ENCODE measurements around the gene CACNB2. TPM values are rescaled to one million over a fixed set of nuclear protein-coding genes. Genes with fewer than 3 reads are reported as not detected.

CACNB2 gene
- total RNA-seq, 1 donor from 2014 or later: 3.5 TPM

DNA sequence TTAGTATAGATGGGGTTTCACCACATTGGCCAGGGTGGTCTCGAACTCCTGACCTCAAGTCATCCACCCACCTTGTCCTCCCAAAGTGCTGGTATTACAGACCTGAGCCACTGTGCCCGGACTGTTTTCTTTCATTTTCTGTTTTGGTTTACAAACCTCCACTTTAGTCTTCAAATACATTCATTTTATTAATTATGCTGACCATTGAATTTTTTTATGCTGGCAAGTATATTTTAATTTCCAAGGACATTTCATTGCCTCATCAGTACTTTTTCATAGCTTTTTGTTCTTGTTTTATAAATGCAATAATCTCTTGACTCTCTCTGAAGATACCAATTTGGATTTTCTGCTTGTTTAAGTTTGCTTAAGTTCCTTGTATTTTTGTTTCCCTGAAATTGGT, 170.5 kb downstream of the CACNB2 start:
- Histone ChIP-seq H3K4me2 (no peak overlapping the region), H3K36me3 (no peaks in the 10 kb centered on the region), H3K4me3 (no peak overlapping the region), H3F3A (ENCODE audit: low read depth) (no peaks in the 10 kb centered on the region), H3K79me2 (ENCODE audit: low read depth) (no peaks in the 10 kb centered on the region), H3K9me3 (ENCODE audit: low read depth) (no peaks in the 10 kb centered on the region), H4K20me1 (ENCODE audit: low read depth) (no peaks in the 10 kb centered on the region), H3K27me3 (no peaks in the 10 kb centered on the region), H3K27ac (no peak overlapping the region), H3K9ac (no peak overlapping the region), H2AFZ (replicated peaks) (no peak overlapping the region), H3K4me1 (no peaks in the 10 kb centered on the region)
- TF ChIP-seq EZH2 (IDR thresholded peaks at IDR 0.05): no peak
- no peak for TF ChIP-seq EZH2phosphoT487 (IDR thresholded peaks at IDR 0.05)
- Mint-ChIP-seq H3K27me3 (ENCODE audit: insufficient read depth, low read depth) (peaks cover 4% of the 10 kb centered on the region), H3K4me3 (no peak overlapping the region), H3K9me3 (no peaks in the 10 kb centered on the region), H3K4me1 (peaks cover 4% of the 10 kb centered on the region), H3K27ac (no peak overlapping the region), H3K36me3 (no peaks in the 10 kb centered on the region)
- DNase-seq (ENCODE audit: low spot score): no peak

DNA sequence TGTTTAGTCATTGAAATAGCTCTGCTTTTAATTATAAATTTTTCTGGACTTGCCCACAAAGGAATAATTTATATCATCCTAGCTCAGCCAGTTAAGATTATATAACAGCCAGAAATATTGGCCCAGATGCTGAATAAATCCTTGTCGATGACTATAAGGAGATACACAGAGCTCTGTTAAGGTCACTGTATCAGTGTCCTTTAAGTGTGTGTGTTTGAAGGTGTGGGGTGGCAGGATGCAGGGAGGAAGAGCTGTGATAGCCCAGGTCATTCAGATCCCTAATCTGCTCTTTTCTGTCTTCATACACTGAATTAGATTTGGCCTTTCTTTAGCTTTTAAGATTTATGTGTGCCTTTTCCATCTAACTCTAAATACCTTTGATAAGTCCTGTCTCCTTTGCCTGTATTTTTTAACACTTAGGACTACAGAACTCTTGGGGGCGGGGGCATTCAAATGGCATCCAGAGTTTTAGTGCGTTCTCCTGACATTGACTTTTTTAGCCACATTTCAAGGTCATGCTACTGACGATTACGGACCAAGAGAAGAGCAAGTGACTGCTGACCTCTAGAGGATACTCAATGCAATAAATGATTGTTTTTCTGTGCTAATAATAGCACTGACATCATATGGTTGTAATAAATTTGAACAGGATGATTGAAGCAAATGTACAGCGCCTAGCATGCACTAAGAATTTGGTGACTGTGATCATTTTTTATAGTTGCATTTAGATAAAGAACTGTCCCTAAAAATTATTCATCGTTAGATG, 172.3 kb downstream of the CACNB2 start:
- H4K20me1 ChIP-seq (ENCODE audit: low read depth): no peaks in the 10 kb centered on the region
- H3K27ac Mint-ChIP-seq: no peak overlapping the region
- no peak overlapping the region for H2AFZ ChIP-seq (replicated peaks)
- no peaks in the 10 kb centered on the region for H3K9me3 ChIP-seq (ENCODE audit: low read depth)
- no peaks in the 10 kb centered on the region for H3K27me3 ChIP-seq
- no peaks in the 10 kb centered on the region for H3K79me2 ChIP-seq (ENCODE audit: low read depth)
- peaks cover 4% of the 10 kb centered on the region for H3K4me1 Mint-ChIP-seq
- no peaks in the 10 kb centered on the region for H3K36me3 Mint-ChIP-seq
- no peaks in the 10 kb centered on the region for H3F3A ChIP-seq (ENCODE audit: low read depth)
- no peak overlapping the region for H3K4me3 ChIP-seq
- no peaks in the 10 kb centered on the region for H3K36me3 ChIP-seq
- H3K4me3 Mint-ChIP-seq: no peak overlapping the region
- no peak overlapping the region for H3K9ac ChIP-seq
- H3K27me3 Mint-ChIP-seq (ENCODE audit: insufficient read depth, low read depth): peaks cover 4% of the 10 kb centered on the region
- H3K27ac ChIP-seq: no peak overlapping the region
- peak; percentile 30 for DNase-seq (ENCODE audit: low spot score)
- H3K4me2 ChIP-seq: no peak overlapping the region
- no peaks in the 10 kb centered on the region for H3K4me1 ChIP-seq
- no peaks in the 10 kb centered on the region for H3K9me3 Mint-ChIP-seq
- TF ChIP-seq EZH2 (IDR thresholded peaks at IDR 0.05): no peak
- TF ChIP-seq EZH2phosphoT487 (IDR thresholded peaks at IDR 0.05): no peak
- TF ChIP-seq, protein P1, sequence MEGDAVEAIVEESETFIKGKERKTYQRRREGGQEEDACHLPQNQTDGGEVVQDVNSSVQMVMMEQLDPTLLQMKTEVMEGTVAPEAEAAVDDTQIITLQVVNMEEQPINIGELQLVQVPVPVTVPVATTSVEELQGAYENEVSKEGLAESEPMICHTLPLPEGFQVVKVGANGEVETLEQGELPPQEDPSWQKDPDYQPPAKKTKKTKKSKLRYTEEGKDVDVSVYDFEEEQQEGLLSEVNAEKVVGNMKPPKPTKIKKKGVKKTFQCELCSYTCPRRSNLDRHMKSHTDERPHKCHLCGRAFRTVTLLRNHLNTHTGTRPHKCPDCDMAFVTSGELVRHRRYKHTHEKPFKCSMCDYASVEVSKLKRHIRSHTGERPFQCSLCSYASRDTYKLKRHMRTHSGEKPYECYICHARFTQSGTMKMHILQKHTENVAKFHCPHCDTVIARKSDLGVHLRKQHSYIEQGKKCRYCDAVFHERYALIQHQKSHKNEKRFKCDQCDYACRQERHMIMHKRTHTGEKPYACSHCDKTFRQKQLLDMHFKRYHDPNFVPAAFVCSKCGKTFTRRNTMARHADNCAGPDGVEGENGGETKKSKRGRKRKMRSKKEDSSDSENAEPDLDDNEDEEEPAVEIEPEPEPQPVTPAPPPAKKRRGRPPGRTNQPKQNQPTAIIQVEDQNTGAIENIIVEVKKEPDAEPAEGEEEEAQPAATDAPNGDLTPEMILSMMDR (IDR thresholded peaks at IDR 0.05): peak; percentile 59

DNA sequence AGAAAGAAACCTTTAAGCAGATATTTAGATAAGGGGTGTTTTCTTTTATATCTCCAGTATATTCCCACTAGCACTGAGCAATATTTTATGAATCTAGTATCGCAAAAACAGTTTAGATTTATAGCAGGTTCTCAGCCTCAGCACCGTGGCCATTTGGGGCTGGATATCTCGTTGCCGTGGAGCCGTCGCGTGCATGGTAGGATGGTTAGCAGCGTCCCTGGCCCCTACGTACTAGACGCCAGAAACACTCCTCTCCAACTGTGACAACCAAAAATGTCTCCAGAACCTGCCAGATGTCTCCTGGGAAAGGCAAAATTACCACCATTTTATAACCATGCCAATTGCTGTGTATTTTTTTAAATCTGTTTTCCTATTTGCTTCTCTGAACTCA, 172.9 kb downstream of the CACNB2 start:
- DNase-seq (ENCODE audit: low spot score): no peak
- H3F3A ChIP-seq (ENCODE audit: low read depth): no peaks in the 10 kb centered on the region
- no peak overlapping the region for H3K27ac ChIP-seq
- Mint-ChIP-seq H3K36me3 (no peaks in the 10 kb centered on the region), H3K27me3 (ENCODE audit: insufficient read depth, low read depth) (peaks cover 4% of the 10 kb centered on the region), H3K9me3 (no peaks in the 10 kb centered on the region), H3K4me1 (peaks cover 4% of the 10 kb centered on the region), H3K4me3 (no peak overlapping the region), H3K27ac (no peak overlapping the region)
- H3K4me2 ChIP-seq: no peak overlapping the region
- no peaks in the 10 kb centered on the region for H3K9me3 ChIP-seq (ENCODE audit: low read depth)
- no peaks in the 10 kb centered on the region for H3K4me1 ChIP-seq
- no peaks in the 10 kb centered on the region for H4K20me1 ChIP-seq (ENCODE audit: low read depth)
- H3K27me3 ChIP-seq: no peaks in the 10 kb centered on the region
- H3K9ac ChIP-seq: no peak overlapping the region
- H3K36me3 ChIP-seq: no peaks in the 10 kb centered on the region
- H2AFZ ChIP-seq (replicated peaks): no peak overlapping the region
- H3K4me3 ChIP-seq: no peak overlapping the region
- no peaks in the 10 kb centered on the region for H3K79me2 ChIP-seq (ENCODE audit: low read depth)
- TF ChIP-seq EZH2phosphoT487 (IDR thresholded peaks at IDR 0.05) (no peak), EZH2 (IDR thresholded peaks at IDR 0.05) (no peak)
- TF ChIP-seq, protein P1 (IDR thresholded peaks at IDR 0.05): no peak

DNA sequence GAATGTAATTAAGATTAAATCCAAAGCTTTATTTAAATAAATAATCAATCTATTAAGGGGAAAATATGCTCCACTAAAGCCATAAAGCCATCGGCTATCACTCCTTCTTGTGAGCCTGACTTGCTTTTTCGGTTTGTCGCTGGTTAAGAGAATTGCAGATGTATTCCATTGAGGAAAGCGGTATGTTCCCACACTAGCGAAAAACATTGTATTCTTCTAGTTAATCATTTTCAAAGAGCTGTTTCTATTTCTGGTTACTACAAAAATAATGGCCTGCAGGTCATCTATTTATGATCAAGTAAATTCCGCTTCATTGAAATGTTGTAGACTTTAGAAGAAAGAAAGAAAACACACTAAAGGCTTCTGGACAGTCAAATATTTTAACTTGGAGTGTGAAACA, 173.4 kb downstream of the CACNB2 start:
- peaks cover 4% of the 10 kb centered on the region for H3K27me3 Mint-ChIP-seq (ENCODE audit: insufficient read depth, low read depth)
- Histone ChIP-seq H3K4me1 (no peaks in the 10 kb centered on the region), H3K4me2 (no peak overlapping the region), H3K36me3 (no peaks in the 10 kb centered on the region), H2AFZ (replicated peaks) (no peak overlapping the region), H3K9me3 (ENCODE audit: low read depth) (no peaks in the 10 kb centered on the region), H3F3A (ENCODE audit: low read depth) (no peaks in the 10 kb centered on the region), H3K9ac (no peak overlapping the region), H3K27ac (no peak overlapping the region), H3K27me3 (no peaks in the 10 kb centered on the region), H3K79me2 (ENCODE audit: low read depth) (no peaks in the 10 kb centered on the region), H3K4me3 (no peak overlapping the region), H4K20me1 (ENCODE audit: low read depth) (no peaks in the 10 kb centered on the region)
- no peak for TF ChIP-seq EZH2 (IDR thresholded peaks at IDR 0.05)
- no peak for TF ChIP-seq EZH2phosphoT487 (IDR thresholded peaks at IDR 0.05)
- no peak for DNase-seq (ENCODE audit: low spot score)
- H3K36me3 Mint-ChIP-seq: no peaks in the 10 kb centered on the region
- no peaks in the 10 kb centered on the region for H3K9me3 Mint-ChIP-seq
- peaks cover 4% of the 10 kb centered on the region for H3K4me1 Mint-ChIP-seq
- H3K4me3 Mint-ChIP-seq: no peak overlapping the region
- H3K27ac Mint-ChIP-seq: no peak overlapping the region

Data from neural progenitor cell (in vitro differentiated cells).